ENCODE data around the gene PDIA5. TPM values are rescaled to one million over a fixed set of nuclear protein-coding genes. Genes with fewer than 3 reads are reported as not detected.

PDIA5 gene
- total RNA-seq, 1 experiment from 2014 or later, result 24.3 TPM

DNA sequence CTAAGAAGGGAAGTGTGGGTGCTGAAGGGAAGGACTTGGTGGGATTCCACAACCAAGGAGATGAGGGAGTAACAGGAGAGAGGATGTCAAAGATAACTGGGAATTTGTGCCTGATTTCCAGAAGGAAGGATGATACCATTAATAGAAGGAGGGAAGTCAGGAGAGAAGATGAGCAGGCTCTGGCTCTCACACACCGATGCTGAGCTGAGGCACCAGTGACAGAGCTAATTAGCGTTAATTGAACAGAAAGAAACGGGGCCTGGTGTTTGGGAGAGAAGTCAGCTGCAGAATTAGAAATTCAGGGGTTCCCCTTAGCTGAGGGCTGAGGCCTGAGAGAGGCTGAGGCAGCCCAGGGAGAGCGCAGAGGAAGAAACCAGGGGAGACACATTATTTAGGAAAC is 11.9 kb upstream of the PDIA5 start:
- Histone ChIP-seq H3K4me1 (ENCODE audit: insufficient read depth, low read length) (no peaks in the 10 kb centered on the region), H3K9me3 (ENCODE audit: control insufficient read depth, low read depth, low read length) (no peaks in the 10 kb centered on the region), H3K27ac (ENCODE audit: insufficient read length, low read depth, low read length) (no peak overlapping the region), H3K79me2 (ENCODE audit: insufficient read depth, low read length) (no peaks in the 10 kb centered on the region), H3K14ac (ENCODE audit: insufficient read depth, low read length) (no peak overlapping the region), H3K4me2 (ENCODE audit: insufficient read depth, insufficient read length, low read length) (no peak overlapping the region), H3K4ac (ENCODE audit: low read depth, low read length) (no peak overlapping the region), H3K9ac (ENCODE audit: extremely low read depth, insufficient read length, low read length) (no peak overlapping the region), H2BK15ac (ENCODE audit: low read depth, low read length) (no peak overlapping the region), H3T11ph (ENCODE audit: low read length) (no peak overlapping the region), H2AFZ (ENCODE audit: low read length) (no peak overlapping the region), H2BK12ac (ENCODE audit: insufficient read length, low read depth, low read length) (no peak overlapping the region), H4K5ac (ENCODE audit: insufficient read length, low read depth, low read length) (no peak overlapping the region), H3K56ac (ENCODE audit: insufficient read length, low read depth, low read length) (no peak overlapping the region), H4K8ac (replicated peaks; ENCODE audit: insufficient read length, low read depth, low read length) (no peak overlapping the region), H2BK120ac (ENCODE audit: low read depth, low read length, poor library complexity, severe bottlenecking) (no peak overlapping the region), H3K18ac (ENCODE audit: insufficient read length, low read depth, low read length) (no peak overlapping the region), H3K23ac (ENCODE audit: insufficient read length, low read depth, low read length) (no peak overlapping the region), H2BK5ac (ENCODE audit: insufficient read length, low read length) (no peak overlapping the region), H2BK20ac (ENCODE audit: low read depth, low read length, poor library complexity, severe bottlenecking) (no peak overlapping the region), H4K91ac (ENCODE audit: insufficient read length, low read depth, low read length) (no peak overlapping the region), H2AK5ac (ENCODE audit: insufficient read length, low read length) (no peak overlapping the region), H3K79me1 (ENCODE audit: insufficient read depth, low read depth, low read length, poor library complexity, severe bottlenecking) (no peaks in the 10 kb centered on the region), H3K23me2 (ENCODE audit: insufficient read length, low read depth, low read length, poor library complexity, severe bottlenecking) (no peaks in the 10 kb centered on the region), H3K27me3 (ENCODE audit: insufficient read depth, low read length) (no peaks in the 10 kb centered on the region), H4K20me1 (ENCODE audit: control insufficient read depth, insufficient read depth, insufficient read length) (no peaks in the 10 kb centered on the region)
- TF ChIP-seq, protein P1, sequence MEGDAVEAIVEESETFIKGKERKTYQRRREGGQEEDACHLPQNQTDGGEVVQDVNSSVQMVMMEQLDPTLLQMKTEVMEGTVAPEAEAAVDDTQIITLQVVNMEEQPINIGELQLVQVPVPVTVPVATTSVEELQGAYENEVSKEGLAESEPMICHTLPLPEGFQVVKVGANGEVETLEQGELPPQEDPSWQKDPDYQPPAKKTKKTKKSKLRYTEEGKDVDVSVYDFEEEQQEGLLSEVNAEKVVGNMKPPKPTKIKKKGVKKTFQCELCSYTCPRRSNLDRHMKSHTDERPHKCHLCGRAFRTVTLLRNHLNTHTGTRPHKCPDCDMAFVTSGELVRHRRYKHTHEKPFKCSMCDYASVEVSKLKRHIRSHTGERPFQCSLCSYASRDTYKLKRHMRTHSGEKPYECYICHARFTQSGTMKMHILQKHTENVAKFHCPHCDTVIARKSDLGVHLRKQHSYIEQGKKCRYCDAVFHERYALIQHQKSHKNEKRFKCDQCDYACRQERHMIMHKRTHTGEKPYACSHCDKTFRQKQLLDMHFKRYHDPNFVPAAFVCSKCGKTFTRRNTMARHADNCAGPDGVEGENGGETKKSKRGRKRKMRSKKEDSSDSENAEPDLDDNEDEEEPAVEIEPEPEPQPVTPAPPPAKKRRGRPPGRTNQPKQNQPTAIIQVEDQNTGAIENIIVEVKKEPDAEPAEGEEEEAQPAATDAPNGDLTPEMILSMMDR (conservative IDR thresholded peaks at IDR 0.05), result no peak
- no peak overlapping the region for H3K27ac Mint-ChIP-seq
- H3K4me1 Mint-ChIP-seq, result peaks cover 0 to 3% of the 10 kb centered on the region in 2 experiments; a peak in 2 of 4 replicates
- DNase-seq, result no peak
- no peaks in the 10 kb centered on the region for H3K36me3 Mint-ChIP-seq (ENCODE audit: insufficient read depth in 1 of 3, low read depth in 3 of 3)
- H3K4me3 Mint-ChIP-seq, result no peak overlapping the region
- peaks cover 8% of the 10 kb centered on the region for H3K27me3 Mint-ChIP-seq (ENCODE audit: low read depth)
- H3K9me3 Mint-ChIP-seq, result no peaks in the 10 kb centered on the region
- no CpG with 5 or more reads among the region's 4 CpGs for WGBS (ENCODE audit: extremely low coverage, insufficient read length, low lambda C conversion rate)

Data from H9 (cell line).